K562 (cell line): ENCODE data around the gene AIFM1. TPM values are rescaled to one million over a fixed set of nuclear protein-coding genes. Genes with fewer than 3 reads are reported as not detected.
"Not testable (repeated sequence)": the region's sequence is repeated elsewhere in the genome, so short reads cannot be mapped to it uniquely, and the experiment has no call there.

Experiments used
- ATAC-seq: fragments of 200-7000 bp; cut with Tn5 transposase; 3 replicates; pipeline ENCODE4 v1.9.1; 2020; ENCODE audit warnings: moderate library complexity
- BruUV-seq: library from RNA; stranded (reverse); fragments of 400-500 nt; replicated peaks from 2 replicates; lab custom pipeline; 2021; lab: Mats Ljungman, UMichigan
- CTCF ChIA-PET: fragments of 300-600 bp; formaldehyde crosslinking; extraction: SDS; loops from one replicate; lab custom pipeline; 2021; ENCODE audit warnings: low intra/inter-chr PET ratio; lab: Yijun Ruan, JAX
- POLR2A ChIA-PET: fragments of 300-600, 350-650 bp; sonication (Branson Sonifier 250); formaldehyde crosslinking; extraction: SDS; loops from one replicate; lab custom pipeline; 2021; ENCODE audit warnings: antibody characterized with exemption, inconsistent platforms; lab: Yijun Ruan, JAX
- DNase-seq, 4 experiments: peaks; one replicate each; pipeline versions ENCODE4 v3.0.0 to v3.0.0-alpha.2; 2011 to 2018; ENCODE audit warnings: low spot score in 3 of 4, mixed read lengths in 3 of 4; ENCODE audit errors: extremely low read depth in 1 of 4
- FAIRE-seq: peaks from 2 replicates; lab custom pipeline; 2011; peaks lifted over from hg19 to GRCh38; lab: Jason Lieb, UNC
- H2AFZ ChIP-seq: 2 replicates; pipeline ENCODE4 v1.6.0; 2011; ENCODE audit warnings: low read depth, low read length, control low read depth, inconsistent platforms
- H3K27ac ChIP-seq: fragments of 200-600 bp; 3 replicates; pipeline ENCODE4 v1.8.0; 2011; ENCODE audit warnings: low read depth, mild to moderate bottlenecking, control low read depth, inconsistent platforms, low read length, moderate library complexity, mixed read lengths; ENCODE audit errors: extremely low read depth
- H3K27me3 ChIP-seq, 2 experiments: fragments of 300-600 bp in 1 of 2; 2 replicates in 1 of 2; 3 replicates in 1 of 2; pipeline versions ENCODE4 v1.6.0 to v1.8.0; 2011; ENCODE audit warnings: inconsistent platforms in 2 of 2, low read length in 2 of 2, mild to moderate bottlenecking in 1 of 2, mixed read lengths in 1 of 2, moderate library complexity in 1 of 2; ENCODE audit not compliant: control insufficient read depth in 2 of 2, insufficient read depth in 2 of 2
- H3K36me3 ChIP-seq: fragments of 300-600 bp; 3 replicates; pipeline ENCODE4 v1.8.0; 2011; ENCODE audit warnings: mild to moderate bottlenecking, low read length, inconsistent platforms; ENCODE audit not compliant: control insufficient read depth, insufficient read depth
- H3K4me1 ChIP-seq, 2 experiments: fragments of 200-600 bp in 1 of 2; replicated peaks in 1 of 2; 2 replicates in 1 of 2; 3 replicates in 1 of 2; pipeline versions ENCODE4 v1.5.1 to v1.8.0; 2011; ENCODE audit warnings: inconsistent platforms in 2 of 2, low read length in 2 of 2, mild to moderate bottlenecking in 1 of 2, mixed read lengths in 1 of 2, moderate library complexity in 1 of 2; ENCODE audit not compliant: control insufficient read depth in 2 of 2, insufficient read depth in 2 of 2
- H3K4me2 ChIP-seq: 2 replicates; pipeline ENCODE4 v1.6.1; 2011; ENCODE audit warnings: low read length, control low read depth, inconsistent platforms, mixed read lengths; ENCODE audit not compliant: insufficient read depth
- H3K4me3 ChIP-seq: fragments of 200-600 bp; sonication (generic), shearing (Covaris generic); 2 replicates; pipeline ENCODE4 v1.5.1; 2016; ENCODE audit warnings: control low read depth, inconsistent platforms
- H3K79me2 ChIP-seq: fragments of 200-600 bp; 3 replicates; pipeline ENCODE4 v1.8.0; 2011; ENCODE audit warnings: low read length, inconsistent platforms; ENCODE audit not compliant: control insufficient read depth, insufficient read depth
- H3K9ac ChIP-seq, 2 experiments: 2 replicates each; pipeline versions ENCODE4 v1.6.0 to v1.6.1; 2011; ENCODE audit warnings: low read depth in 2 of 2, low read length in 2 of 2, control low read depth in 1 of 2, inconsistent platforms in 1 of 2, mild to moderate bottlenecking in 1 of 2, mixed read lengths in 1 of 2; ENCODE audit not compliant: insufficient read depth in 1 of 2
- H3K9me1 ChIP-seq: one replicate; pipeline ENCODE4 v1.6.0; 2011; ENCODE audit warnings: inconsistent platforms, mild to moderate bottlenecking, low read length, moderate library complexity; ENCODE audit not compliant: control insufficient read depth, insufficient read depth
- H3K9me3 ChIP-seq: replicated peaks from 2 replicates; pipeline ENCODE4 v1.5.1; 2011; ENCODE audit warnings: low read depth, low read length, inconsistent platforms; ENCODE audit not compliant: control insufficient read depth, insufficient read depth
- H4K20me1 ChIP-seq: replicated peaks from 2 replicates; pipeline ENCODE4 v1.6.1; 2011; ENCODE audit warnings: low read length, inconsistent platforms, mixed read lengths; ENCODE audit not compliant: control insufficient read depth, insufficient read depth
- HLTF ChIP-seq: fragments of 450-650 bp; IDR thresholded peaks from 2 replicates; pipeline ENCODE4 v1.6.1; 2016
- ZBTB33 ChIP-seq: sonication (generic); formaldehyde crosslinking; IDR thresholded peaks from 2 replicates; pipeline ENCODE4 v1.8.1; 2023; ENCODE audit warnings: mild to moderate bottlenecking, missing genetic modification reagents
- ZNF512 ChIP-seq: IDR thresholded peaks from 2 replicates; pipeline ENCODE4 v1.6.1; 2016; ENCODE audit warnings: missing genetic modification characterization, missing compliant biosample characterization
- ZNF780A ChIP-seq: fragments of 250-450 bp; sonication (Bioruptor Pico); IDR thresholded peaks from 2 replicates; pipeline ENCODE4 v1.5.0; 2021; ENCODE audit warnings: mild to moderate bottlenecking
- WGBS: fragments of 100-300 bp; shearing (Covaris generic); methylation state at CpG from one replicate; pipeline ENCODE4 v1.1.6; 2016; ENCODE audit warnings: low coverage, mixed read lengths; ENCODE audit not compliant: insufficient coverage; ENCODE audit errors: missing lambda C conversion rate; 5-methylcytosine and 5-hydroxymethylcytosine counted together
- in situ Hi-C: fragments of 300-500 bp; cut with MboI; formaldehyde crosslinking; loops from 4 replicates; pipeline ENCODE4 v1.15.0; 2018; ENCODE audit warnings: inconsistent platforms, mixed read lengths
- intact Hi-C: fragments of 100-400 bp; cut with micrococcal nuclease; formaldehyde crosslinking; loops from 2 replicates; pipeline ENCODE4 v1.14.2; 2022
- polyA plus RNA-seq, 8 experiments: library from polyadenylated mRNA; depleted of rRNA in 4 of 8; stranded (reverse) in 5 of 8; unstranded in 3 of 8; fragments of >200 nt; fragmentation: Nextera tagmentation in 2 of 8; fragmentation: Illumina TruSeq in 1 of 8; extraction: Ambion mirVana in 2 of 8; extraction: Trizol in 1 of 8; gene quantifications; 2 replicates each; pipeline versions ENCODE4 v1.2.1 to v1.2.3, GENCODE V29; 2011 to 2014; ENCODE audit warnings: inconsistent platforms in 1 of 8, missing spikeins in 1 of 8
- total RNA-seq, 7 experiments: library from RNA; depleted of rRNA in 6 of 7; stranded (reverse); fragments of >200 nt in 6 of 7; fragmentation: Illumina TruSeq in 2 of 7; extraction: Trizol in 2 of 7; gene quantifications; 2 replicates each; pipeline versions ENCODE4 v1.2.1 to v1.2.3, GENCODE V29; 2011 to 2021; ENCODE audit warnings: low replicate concordance in 1 of 7

AIFM1 gene
- total and polyA plus RNA-seq, 9 of the 15 experiments (the other 6 are each of a cell fraction or from before 2014, with no cell fraction given) = 51.0 to 117 (median 91.2) TPM

GRCh38 chrX:130117166-130117565 lies 48.5 kb downstream of the AIFM1 start (continued):
- TF ChIP-seq HLTF = no peak
- TF ChIP-seq ZBTB33 = 0 out of 2 replicates have a peak, but pooled peaks have one; percentile 20
- no peak for TF ChIP-seq ZNF780A (CRISPR knock-in tag)

- H3K9ac ChIP-seq, in situ Hi-C loops, H3K79me2 ChIP-seq, H3K4me3 ChIP-seq, H4K20me1 ChIP-seq, H3K4me2 ChIP-seq, H3K27me3 ChIP-seq, CTCF ChIA-PET, H2AFZ ChIP-seq, H3K9me3 ChIP-seq, BruUV-seq, DNase-seq, ATAC-seq, H3K27ac ChIP-seq, FAIRE-seq, intact Hi-C loops, H3K9me1 ChIP-seq, H3K36me3 ChIP-seq: not testable (repeated sequence)
- WGBS = 51% methylated on average over 8 of the region's 10 CpGs
- peaks cover 39 to 46% of the 10 kb centered on the region in 2 experiments for H3K4me1 ChIP-seq
- POLR2A ChIA-PET = interaction anchor here (0.9 kb wide), 1 partner anchor 20 kb away, joined by 3 read pairs; no protein-coding TSS in a partner anchor
- TF ChIP-seq ZNF512 (tag) = peak; percentile 48; the same call in 1 of the 2 replicates
Measured at GRCh38 chrX:130115119-130115885, 50.3 kb downstream of the AIFM1 start.
